GM12872 (cell line): Measurements from ENCODE around the gene ANKRD17.

ENCODE experiments used
- TF ChIP-seq, protein P1 (sequence below): IDR thresholded peaks from 3 replicates; pipeline ENCODE4 v1.5.1; 2011; ENCODE audit warnings: low read depth, mild to moderate bottlenecking, low read length, moderate library complexity; ENCODE audit not compliant: insufficient read depth

The ANKRD17 gene

GRCh38 chr4:73208376-73208775 lies 50.2 kb downstream of the ANKRD17 start:
- TF ChIP-seq, protein P1, sequence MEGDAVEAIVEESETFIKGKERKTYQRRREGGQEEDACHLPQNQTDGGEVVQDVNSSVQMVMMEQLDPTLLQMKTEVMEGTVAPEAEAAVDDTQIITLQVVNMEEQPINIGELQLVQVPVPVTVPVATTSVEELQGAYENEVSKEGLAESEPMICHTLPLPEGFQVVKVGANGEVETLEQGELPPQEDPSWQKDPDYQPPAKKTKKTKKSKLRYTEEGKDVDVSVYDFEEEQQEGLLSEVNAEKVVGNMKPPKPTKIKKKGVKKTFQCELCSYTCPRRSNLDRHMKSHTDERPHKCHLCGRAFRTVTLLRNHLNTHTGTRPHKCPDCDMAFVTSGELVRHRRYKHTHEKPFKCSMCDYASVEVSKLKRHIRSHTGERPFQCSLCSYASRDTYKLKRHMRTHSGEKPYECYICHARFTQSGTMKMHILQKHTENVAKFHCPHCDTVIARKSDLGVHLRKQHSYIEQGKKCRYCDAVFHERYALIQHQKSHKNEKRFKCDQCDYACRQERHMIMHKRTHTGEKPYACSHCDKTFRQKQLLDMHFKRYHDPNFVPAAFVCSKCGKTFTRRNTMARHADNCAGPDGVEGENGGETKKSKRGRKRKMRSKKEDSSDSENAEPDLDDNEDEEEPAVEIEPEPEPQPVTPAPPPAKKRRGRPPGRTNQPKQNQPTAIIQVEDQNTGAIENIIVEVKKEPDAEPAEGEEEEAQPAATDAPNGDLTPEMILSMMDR, result no peak

DNA sequence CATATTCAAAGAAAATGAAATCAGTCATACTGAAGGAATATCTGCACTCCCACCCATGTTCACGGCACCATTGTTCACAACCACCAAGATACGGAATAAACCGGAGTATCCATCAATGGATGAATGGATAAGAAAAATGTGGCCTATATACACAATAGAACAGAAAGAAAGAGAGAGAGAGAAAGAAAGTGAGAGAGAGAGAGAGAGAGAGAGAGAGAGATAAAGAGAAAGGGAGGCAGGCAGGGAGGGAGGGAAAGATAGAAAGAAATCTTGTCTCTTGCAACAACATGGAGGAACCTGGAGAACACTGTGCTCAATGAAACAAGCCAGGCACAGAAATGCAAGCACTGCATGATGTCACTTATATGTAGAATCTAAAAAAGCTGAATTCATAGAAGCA lies 52.4 kb downstream of the ANKRD17 start:
- TF ChIP-seq, protein P1, result no peak

- TF ChIP-seq, protein P1, result no peak
Measured at GRCh38 chr4:73205482-73205881, 53.1 kb downstream of the ANKRD17 start.

DNA sequence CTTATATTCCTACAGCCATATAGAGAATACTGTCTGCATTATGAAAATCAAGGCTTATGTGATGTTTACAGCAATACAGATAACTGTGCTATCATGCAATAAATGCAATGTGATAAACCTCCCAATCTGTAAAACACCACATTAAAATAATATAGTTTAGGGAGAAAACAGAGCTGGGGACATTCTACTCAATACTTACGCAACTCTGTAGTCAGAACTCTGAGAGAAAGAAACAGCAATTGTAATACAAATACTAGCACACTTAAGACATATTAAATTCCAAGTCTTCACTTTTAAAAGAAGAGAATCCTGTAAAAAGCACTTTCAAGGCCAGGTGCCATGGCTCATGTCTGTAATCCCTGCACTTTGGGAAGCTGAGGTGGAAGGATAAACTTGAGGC lies 61.4 kb downstream of the ANKRD17 start:
- TF ChIP-seq, protein P1, result no peak

GRCh38 chr4:73194064-73194463 lies 64.5 kb downstream of the ANKRD17 start:
- TF ChIP-seq, protein P1, result no peak

DNA sequence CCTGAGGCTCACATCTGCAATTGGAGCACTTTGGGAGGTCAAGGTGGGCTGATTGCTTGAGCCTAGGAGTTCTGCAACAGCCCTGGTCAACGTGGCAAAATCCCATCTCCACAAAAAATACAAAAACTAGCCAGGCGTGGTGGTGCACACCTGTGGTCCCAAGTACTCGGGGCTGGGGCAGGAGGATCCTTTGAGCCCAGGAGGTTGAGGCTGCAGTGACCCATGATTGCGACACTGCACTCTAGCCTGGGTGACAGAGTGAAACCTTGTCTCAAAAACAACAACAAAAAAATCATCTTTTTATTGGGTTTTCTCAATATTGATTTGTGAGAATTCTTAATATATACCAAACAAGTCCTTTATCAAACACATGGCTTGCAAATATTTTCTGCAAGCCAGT lies 64.9 kb downstream of the ANKRD17 start:
- TF ChIP-seq, protein P1, result no peak

DNA sequence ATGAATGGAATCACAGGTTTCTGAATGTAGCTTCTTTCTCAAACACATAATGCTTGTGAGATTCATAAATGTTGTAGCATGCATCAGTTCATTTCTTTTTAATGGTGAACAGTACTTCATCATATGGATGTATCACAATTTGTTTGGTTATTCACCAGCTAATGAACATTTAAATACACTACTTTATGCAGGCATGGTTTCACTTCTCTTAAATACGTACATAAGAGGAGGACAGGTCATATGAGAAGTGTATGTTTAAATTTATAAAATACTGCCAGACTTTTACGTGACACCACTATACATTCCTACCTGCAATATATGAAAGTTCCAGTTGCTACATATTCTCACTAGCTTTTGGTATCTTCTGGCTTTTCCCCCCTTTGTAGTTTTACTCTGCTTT lies 65.4 kb downstream of the ANKRD17 start:
- TF ChIP-seq, protein P1, result no peak
